GM10248 (cell line): Measurements from ENCODE around the gene SEC31B.

ENCODE experiments used
- CTCF ChIA-PET: fragments of 300-600 bp; sonication (Branson Sonifier 250); formaldehyde crosslinking; extraction: SDS; loops from one replicate; lab custom pipeline; 2021; ENCODE audit warnings: antibody characterized with exemption; lab: Yijun Ruan, JAX
- POLR2A ChIA-PET: fragments of 350-650 bp; sonication (Branson Sonifier 250); formaldehyde crosslinking; extraction: SDS; loops from one replicate; lab custom pipeline; 2020; ENCODE audit warnings: antibody characterized with exemption; lab: Yijun Ruan, JAX
- DNase-seq: peaks from one replicate; pipeline ENCODE4 v3.0.0; 2012; ENCODE audit errors: extremely low spot score
- TF ChIP-seq, protein P1 (sequence below): IDR thresholded peaks from 2 replicates; pipeline ENCODE4 v1.5.1; 2012; ENCODE audit warnings: mild to moderate bottlenecking, low read depth; ENCODE audit errors: extremely low read depth, missing control alignments, control extremely low read depth

SEC31B gene

DNA sequence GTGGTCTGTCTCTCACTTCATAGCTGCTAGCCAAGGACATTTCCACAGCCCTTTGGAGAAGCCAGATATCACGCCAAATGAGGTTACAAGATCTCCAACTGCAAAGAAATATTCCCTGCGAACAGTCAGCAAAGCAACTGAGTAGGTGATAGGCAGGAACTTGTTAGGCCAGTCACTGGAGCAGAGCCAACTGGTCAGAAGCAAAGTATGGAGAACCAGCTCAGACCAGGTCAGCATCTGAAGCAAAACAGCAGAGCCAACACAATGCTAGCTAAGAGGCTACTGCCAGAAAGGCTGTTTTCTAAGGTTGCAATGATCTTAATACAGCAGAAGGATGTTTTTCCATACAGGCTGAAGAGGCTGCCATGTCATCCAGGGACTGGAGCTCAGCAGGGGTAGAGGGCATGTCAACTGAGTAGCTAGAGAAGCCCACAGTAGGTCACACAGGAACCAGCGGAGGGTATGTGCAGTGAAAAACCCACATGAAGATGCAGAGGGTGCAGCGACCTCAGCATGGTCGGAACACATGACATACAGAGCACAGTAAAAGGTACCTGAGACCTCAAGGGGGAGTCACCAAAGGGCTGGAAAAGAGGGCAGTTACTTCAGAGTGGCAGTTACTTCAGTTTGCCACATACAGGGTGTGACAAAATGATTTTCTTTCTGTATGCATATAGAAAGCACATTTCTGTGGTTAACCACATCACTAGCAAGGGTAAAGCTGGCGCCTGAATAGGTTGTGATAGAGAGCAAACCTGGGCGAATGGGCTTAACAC lies 8.9 kb downstream of the SEC31B start:
- POLR2A ChIA-PET, result no interaction called here
- DNase-seq, result no peak
- TF ChIP-seq, protein P1, sequence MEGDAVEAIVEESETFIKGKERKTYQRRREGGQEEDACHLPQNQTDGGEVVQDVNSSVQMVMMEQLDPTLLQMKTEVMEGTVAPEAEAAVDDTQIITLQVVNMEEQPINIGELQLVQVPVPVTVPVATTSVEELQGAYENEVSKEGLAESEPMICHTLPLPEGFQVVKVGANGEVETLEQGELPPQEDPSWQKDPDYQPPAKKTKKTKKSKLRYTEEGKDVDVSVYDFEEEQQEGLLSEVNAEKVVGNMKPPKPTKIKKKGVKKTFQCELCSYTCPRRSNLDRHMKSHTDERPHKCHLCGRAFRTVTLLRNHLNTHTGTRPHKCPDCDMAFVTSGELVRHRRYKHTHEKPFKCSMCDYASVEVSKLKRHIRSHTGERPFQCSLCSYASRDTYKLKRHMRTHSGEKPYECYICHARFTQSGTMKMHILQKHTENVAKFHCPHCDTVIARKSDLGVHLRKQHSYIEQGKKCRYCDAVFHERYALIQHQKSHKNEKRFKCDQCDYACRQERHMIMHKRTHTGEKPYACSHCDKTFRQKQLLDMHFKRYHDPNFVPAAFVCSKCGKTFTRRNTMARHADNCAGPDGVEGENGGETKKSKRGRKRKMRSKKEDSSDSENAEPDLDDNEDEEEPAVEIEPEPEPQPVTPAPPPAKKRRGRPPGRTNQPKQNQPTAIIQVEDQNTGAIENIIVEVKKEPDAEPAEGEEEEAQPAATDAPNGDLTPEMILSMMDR, result no peak
- CTCF ChIA-PET, result interaction anchor here (1.2 to 8.2 kb wide), 6 partner anchors 8 to 78 kb away, joined by 5 to 54 read pairs (median 13); partner anchors contain the start of genes HIF1AN and SEC31B

DNA sequence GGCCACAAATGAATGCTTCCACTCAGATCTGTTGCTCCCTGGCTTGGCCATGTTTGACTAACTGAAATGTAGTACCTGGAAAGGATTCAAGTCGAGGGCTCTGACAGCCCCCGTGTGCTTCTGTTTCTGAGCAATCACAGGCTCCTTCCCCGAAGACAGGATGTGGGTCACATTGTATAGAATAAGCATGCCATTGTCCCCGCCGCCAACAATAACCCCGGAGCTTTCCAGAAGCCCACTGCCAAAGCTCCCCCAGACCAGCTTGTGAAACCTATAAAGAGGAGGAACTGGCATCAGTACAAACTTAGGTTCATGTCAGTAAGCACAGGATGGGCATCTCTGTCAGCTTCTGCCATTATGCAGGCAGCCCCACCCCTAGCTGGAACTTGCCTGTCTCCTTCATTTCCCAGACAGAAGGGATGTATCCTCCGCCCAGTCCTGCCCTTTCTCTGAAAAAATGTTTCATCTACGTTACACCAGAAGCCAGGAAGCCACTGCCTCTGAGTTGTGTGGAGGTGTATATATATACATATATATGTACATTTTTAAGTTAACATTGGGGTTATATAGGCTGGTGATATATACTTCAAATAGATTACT lies 10.3 kb downstream of the SEC31B start:
- no peak for DNase-seq
- ChIA-PET CTCF (interaction anchor here (0.7 to 8.2 kb wide), 16 partner anchors 9 to 664 kb away, joined by 3 to 54 read pairs (median 4); partner anchors contain the start of genes HIF1AN, NDUFB8 and SEC31B), POLR2A (no interaction called here)
- TF ChIP-seq, protein P1, result no peak

DNA sequence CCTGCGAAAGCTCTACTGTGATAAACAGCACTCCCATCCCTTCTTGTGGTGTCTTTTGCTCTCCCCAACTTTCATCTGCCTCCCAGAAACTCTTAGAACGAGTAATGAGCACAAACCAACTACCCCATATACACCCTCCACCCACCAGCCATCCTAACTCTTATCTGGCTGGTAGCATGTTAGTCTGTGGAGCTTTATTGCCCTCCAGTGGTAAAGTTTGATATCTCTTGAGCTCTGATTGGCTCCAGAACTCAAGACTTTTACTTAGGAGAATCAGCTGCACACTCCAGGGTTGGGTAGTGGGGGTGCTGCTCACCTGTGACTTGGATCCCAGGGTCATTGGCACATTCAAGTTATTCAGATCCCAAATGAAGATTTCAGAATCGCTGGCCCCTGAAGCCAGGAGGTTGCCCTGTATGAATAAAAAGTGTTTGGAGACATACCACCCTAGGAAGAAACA lies 10.9 kb downstream of the SEC31B start:
- DNase-seq, result peak; percentile 53
- ChIA-PET CTCF (interaction anchor here (0.7 to 8.2 kb wide), 17 partner anchors 8 to 663 kb away, joined by 3 to 54 read pairs (median 4); partner anchors contain the start of genes HIF1AN, NDUFB8 and SEC31B), POLR2A (interaction anchor here (0.6 kb wide), 1 partner anchor 206 kb away, joined by 3 read pairs; no protein-coding TSS in a partner anchor)
- TF ChIP-seq, protein P1, result peak; percentile 34

DNA sequence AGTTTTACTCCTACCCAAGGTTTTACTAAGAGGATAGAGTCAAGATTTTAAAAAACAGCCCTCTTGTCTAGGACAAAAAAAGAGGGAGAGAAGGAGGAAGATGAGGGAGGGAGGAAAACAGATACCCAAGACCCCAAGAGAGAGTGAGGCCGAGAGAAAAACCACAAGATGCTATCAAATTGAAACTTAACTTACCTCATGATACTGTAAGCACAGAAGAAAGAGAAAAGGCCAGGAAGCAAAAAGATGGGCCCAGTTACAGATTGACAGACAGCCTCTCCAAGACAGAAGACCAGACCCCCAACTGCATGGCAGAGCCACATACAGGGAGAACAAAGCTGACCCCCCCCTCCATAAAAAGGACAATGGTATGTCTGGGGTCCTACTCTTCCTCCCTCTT lies 11.4 kb downstream of the SEC31B start:
- TF ChIP-seq, protein P1, result no peak
- CTCF ChIA-PET, result interaction anchor here (1.0 to 8.2 kb wide), 15 partner anchors 8 to 663 kb away, joined by 3 to 54 read pairs (median 6); partner anchors contain the start of genes HIF1AN, NDUFB8 and SEC31B
- DNase-seq, result no peak
- POLR2A ChIA-PET, result interaction anchor here (0.6 kb wide), 1 partner anchor 206 kb away, joined by 3 read pairs; no protein-coding TSS in a partner anchor

DNA sequence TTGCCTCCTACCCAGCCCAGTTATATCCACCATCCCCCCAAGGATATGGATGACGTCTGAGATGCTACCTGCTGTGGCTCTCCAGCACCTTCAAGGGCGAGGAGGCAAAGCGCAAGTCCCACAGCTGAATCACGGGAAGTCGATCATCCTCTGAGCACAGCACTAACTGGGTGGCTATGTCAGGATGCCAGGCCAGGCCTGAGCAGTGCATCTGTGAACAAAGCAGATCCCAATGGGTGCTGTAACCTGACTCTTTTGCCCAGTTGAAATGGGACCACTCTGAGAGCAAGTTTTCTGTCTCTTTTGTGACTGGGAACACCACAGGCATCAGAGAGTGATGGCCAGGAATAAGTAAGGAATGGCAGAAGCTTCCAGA lies 12.3 kb downstream of the SEC31B start:
- no peak for DNase-seq
- ChIA-PET POLR2A (no interaction called here), CTCF (interaction anchor here (1.1 to 8.2 kb wide), 5 partner anchors 12 to 74 kb away, joined by 4 to 54 read pairs (median 8); partner anchors contain the start of gene SEC31B)
- TF ChIP-seq, protein P1, result no peak
